ENCODE results near the gene CDC73. TPM values are rescaled to one million over a fixed set of nuclear protein-coding genes. Genes with fewer than 3 reads are reported as not detected.
A peak's percentile ranks its signal among the peaks of the same experiment; 100 is the strongest.

Gene CDC73
- total and polyA plus RNA-seq, 9 of the 15 experiments (the other 6 are each of a cell fraction or from before 2014, with no cell fraction given), result 19.0 to 61.7 (median 30.1) TPM

GRCh38 chr1:193111641-193112090 is 10.2 kb upstream of the CDC73 start (continued):
- TF ChIP-seq, protein P1, sequence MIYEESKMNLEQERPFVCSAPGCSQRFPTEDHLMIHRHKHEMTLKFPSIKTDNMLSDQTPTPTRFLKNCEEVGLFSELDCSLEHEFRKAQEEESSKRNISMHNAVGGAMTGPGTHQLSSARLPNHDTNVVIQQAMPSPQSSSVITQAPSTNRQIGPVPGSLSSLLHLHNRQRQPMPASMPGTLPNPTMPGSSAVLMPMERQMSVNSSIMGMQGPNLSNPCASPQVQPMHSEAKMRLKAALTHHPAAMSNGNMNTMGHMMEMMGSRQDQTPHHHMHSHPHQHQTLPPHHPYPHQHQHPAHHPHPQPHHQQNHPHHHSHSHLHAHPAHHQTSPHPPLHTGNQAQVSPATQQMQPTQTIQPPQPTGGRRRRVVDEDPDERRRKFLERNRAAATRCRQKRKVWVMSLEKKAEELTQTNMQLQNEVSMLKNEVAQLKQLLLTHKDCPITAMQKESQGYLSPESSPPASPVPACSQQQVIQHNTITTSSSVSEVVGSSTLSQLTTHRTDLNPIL (CRISPR knock-in tag; IDR thresholded peaks at IDR 0.05), result 0 out of 2 replicates have a peak, but pooled peaks have one; percentile 42
- 0 out of 2 replicates have a peak, but pooled peaks have one; percentile 15 for TF ChIP-seq POLR2G (IDR thresholded peaks at IDR 0.05; ENCODE audit: low read depth, low read length)
- no peak for TF ChIP-seq RFX5 (IDR thresholded peaks at IDR 0.05; ENCODE audit: low read depth, low read length)
- TF ChIP-seq CEBPB (tag; IDR thresholded peaks at IDR 0.05), result peak; percentile 100
- TF ChIP-seq BRD9 (IDR thresholded peaks at IDR 0.05; ENCODE audit: low read depth, partially characterized antibody), result peak; percentile 67
- no peak for TF ChIP-seq OTX1 (CRISPR knock-in tag; IDR thresholded peaks at IDR 0.05)
- TF ChIP-seq MAFK (IDR thresholded peaks at IDR 0.05; ENCODE audit: low read length), result 0 out of 2 replicates have a peak, but pooled peaks have one; percentile 18
- 0 out of 2 replicates have a peak, but pooled peaks have one; percentile 42 for TF ChIP-seq FOSL1 (tag; conservative IDR thresholded peaks at IDR 0.05)
- TF ChIP-seq HMG20B (CRISPR knock-in tag; IDR thresholded peaks at IDR 0.05), result no peak
- TF ChIP-seq ESRRB (CRISPR knock-in tag; IDR thresholded peaks at IDR 0.05; ENCODE audit: borderline replicate concordance), result no peak
- no peak for TF ChIP-seq ZKSCAN3 (CRISPR knock-in tag; IDR thresholded peaks at IDR 0.05)
- TF ChIP-seq NEUROD1 (IDR thresholded peaks at IDR 0.05; ENCODE audit: borderline replicate concordance, low read depth, low read length, partially characterized antibody), result peak; percentile 37
- TF ChIP-seq ZBTB40 (IDR thresholded peaks at IDR 0.05), result no peak
- TF ChIP-seq ZBTB40 (CRISPR knock-in tag; IDR thresholded peaks at IDR 0.05), result peak; percentile 14; the same call in 1 of the 2 replicates
- no peak for TF ChIP-seq U2AF2 (optimal IDR thresholded peaks at IDR 0.05; ENCODE audit: low read depth, low read length)
- 0 out of 2 replicates have a peak, but pooled peaks have one; percentile 28 for TF ChIP-seq ZNF134 (CRISPR knock-in tag; conservative IDR thresholded peaks at IDR 0.05)
- no peak for TF ChIP-seq NR0B1 (IDR thresholded peaks at IDR 0.05; ENCODE audit: partially characterized antibody)
